ENCODE data around the gene PARD3. TPM values are rescaled to one million over a fixed set of nuclear protein-coding genes. Genes with fewer than 3 reads are reported as not detected.

Gene PARD3
- total RNA-seq, 1 experiment from 2014 or later = 46.3 TPM

GRCh38 chr10:34638406-34639054 is 176.6 kb downstream of the PARD3 start:
- no peaks in the 10 kb centered on the region for H3K27me3 ChIP-seq (ENCODE audit: insufficient read depth, low read length)
- H3K9me3 ChIP-seq (ENCODE audit: control insufficient read depth in 1 of 2, insufficient read depth in 1 of 2, low read depth in 1 of 2, low read length in 2 of 2) = no peaks in the 10 kb centered on the region
- H3K79me2 ChIP-seq (ENCODE audit: insufficient read depth, low read length) = peaks cover 23% of the 10 kb centered on the region; the same call in 1 of the 2 replicates
- ChIA-PET CTCF (interaction anchor here (0.6 to 2.1 kb wide), 27 partner anchors 8 to 1445 kb away, joined by 3 to 14 read pairs (median 4); no protein-coding TSS in a partner anchor), POLR2A (no interaction called here), RAD21 (ENCODE audit: low non-redundant PET in 1 of 2, low total read pairs in 2 of 2, uncharacterized antibody in 2 of 2, unreplicated experiment in 2 of 2) (interaction anchor here in 1 of 2 experiments (0.6 to 1.0 kb wide), 2 partner anchors 114 to 1304 kb away, joined by 4 read pairs; partner anchors contain the start of gene NRP1)
- TF ChIP-seq CTCF (IDR thresholded peaks at IDR 0.05 in 2 of 3, conservative IDR thresholded peaks at IDR 0.05 in 1 of 3; ENCODE audit: borderline replicate concordance in 1 of 3, insufficient read depth in 1 of 3, low read depth in 2 of 3, low read length in 2 of 3) (peak; percentile 56 to 93 (median 87); a peak in 5 of 6 replicates), CBX3 (IDR thresholded peaks at IDR 0.05; ENCODE audit: low read depth) (no peak), EZH2phosphoT487 (IDR thresholded peaks at IDR 0.05; ENCODE audit: borderline replicate concordance) (no peak), CEBPB (IDR thresholded peaks at IDR 0.05; ENCODE audit: low read depth) (0 out of 2 replicates have a peak, but pooled peaks have one; percentile 10), RAD21 (IDR thresholded peaks at IDR 0.05; ENCODE audit: low read depth) (peak; percentile 86)
- H3K9ac ChIP-seq (ENCODE audit: low read length) = no peak overlapping the region
- intact Hi-C loops (cut with micrococcal nuclease) = loop anchor here (1.0 to 10.0 kb wide), 7 partner anchors 111 to 1626 kb away; no protein-coding TSS in a partner anchor
- no peak overlapping the region for H3K4me2 ChIP-seq (ENCODE audit: low read length)
- BruUV-seq (replicated peaks) = no TSS peak
- no peak overlapping the region for H2AFZ ChIP-seq (ENCODE audit: low read depth, low read length, poor library complexity, severe bottlenecking)
- H3K9me2 ChIP-seq (ENCODE audit: insufficient read depth) = no peaks in the 10 kb centered on the region
- H4K20me1 ChIP-seq (ENCODE audit: insufficient read depth) = peaks cover 7% of the 10 kb centered on the region
- H3K36me3 ChIP-seq (ENCODE audit: control insufficient read depth in 1 of 2, insufficient read depth in 2 of 2, low read length in 2 of 2) = no peaks in the 10 kb centered on the region
- DNase-seq (ENCODE audit: low read depth, low spot score) = peak; percentile 54
- peak; percentile 71 for ATAC-seq
- H3K4me3 ChIP-seq (replicated peaks in 1 of 2; ENCODE audit: low read depth in 1 of 2, low read length in 2 of 2) = no peak overlapping the region
- no peaks in the 10 kb centered on the region for H3K4me1 ChIP-seq (ENCODE audit: control insufficient read depth in 1 of 2, insufficient read depth in 2 of 2, low read length in 2 of 2)
- no peak overlapping the region for H3K27ac ChIP-seq (ENCODE audit: low read depth, low read length)

Measured in HCT116 (cell line).